Transverse colon (tissue), 4 donors: ENCODE results near the gene NLE1. TPM values are rescaled to one million over a fixed set of nuclear protein-coding genes. Genes with fewer than 3 reads are reported as not detected.

Experiments used
- DNase-seq: peaks from one replicate; pipeline ENCODE4 v3.0.0-alpha.2; 2019
- H3K27ac ChIP-seq, 4 donors: fragments of 200-600 bp; sonication (generic); 2 replicates each; pipeline ENCODE4 v1.5.1; 2016 to 2018; ENCODE audit warnings: inconsistent platforms in 4 of 4
- H3K27me3 ChIP-seq: fragments of 200-600 bp; sonication (generic); 2 replicates; pipeline ENCODE4 v1.5.1; 2017; ENCODE audit warnings: inconsistent platforms
- H3K36me3 ChIP-seq, 4 donors: fragments of 200-600 bp; sonication (generic); 2 replicates each; pipeline ENCODE4 v1.5.1; 2017 to 2019; ENCODE audit warnings: inconsistent platforms in 4 of 4
- H3K4me1 ChIP-seq, 4 donors: fragments of 200-600 bp; sonication (generic); 2 replicates each; pipeline ENCODE4 v1.5.1; 2017 to 2020; ENCODE audit warnings: inconsistent platforms in 4 of 4
- H3K4me3 ChIP-seq, 4 donors: fragments of 200-600 bp; sonication (generic); 1 replicate in 1 of 4; 2 replicates in 3 of 4; pipeline versions ENCODE4 v1.5.1 to v1.6.1; 2017 to 2019; ENCODE audit warnings: inconsistent platforms in 4 of 4
- H3K9me3 ChIP-seq, 2 donors: fragments of 200-600 bp; sonication (generic); 2 replicates each; pipeline ENCODE4 v1.5.1; 2017 to 2019; ENCODE audit warnings: inconsistent platforms in 2 of 2
- CTCF ChIP-seq, 5 experiments: fragments of 200-600 bp in 3 of 5; fragments of 450-650 bp in 2 of 5; sonication (generic) in 3 of 5; IDR thresholded peaks; 1 replicate in 2 of 5; 2 replicates in 3 of 5; pipeline ENCODE4 v1.5.1; 2016 to 2017; ENCODE audit warnings: antibody characterized with exemption in 5 of 5, inconsistent platforms in 3 of 5, mild to moderate bottlenecking in 2 of 5, moderate library complexity in 1 of 5
- EP300 ChIP-seq: sonication (generic); formaldehyde crosslinking; IDR thresholded peaks from one replicate; pipeline ENCODE4 v1.6.1; 2017; ENCODE audit warnings: antibody characterized with exemption, low read depth
- POLR2A ChIP-seq: fragments of 450-650 bp; IDR thresholded peaks from one replicate; pipeline ENCODE4 v1.6.1; 2016; ENCODE audit warnings: antibody characterized with exemption, mild to moderate bottlenecking, moderate library complexity
- POLR2AphosphoS5 ChIP-seq, 3 donors: sonication (generic); formaldehyde crosslinking; IDR thresholded peaks; one replicate each; pipeline ENCODE4 v1.6.1; 2016; ENCODE audit warnings: antibody characterized with exemption in 3 of 3
- WGBS, 2 donors: methylation state at CpG; one replicate each; pipeline ENCODE4 v1.1.5; 2018; ENCODE audit warnings: low coverage in 1 of 2; 5-methylcytosine and 5-hydroxymethylcytosine counted together
- in situ Hi-C, 4 donors: fragments of 200-750 bp; cut with MboI; loops; one replicate each; pipeline versions ENCODE4 v1.15.0 to v1.15.1; 2017; ENCODE audit warnings: low sequenced_read_pairs in 3 of 4, low pct_ligation_motif_present in 1 of 4, low pct_unique_long_range_greater_than_20kb in 1 of 4
- intact Hi-C: fragments of 100-400 bp; cut with DNase I; formaldehyde crosslinking; loops from one replicate; pipeline ENCODE4 v1.15.1; 2023; ENCODE audit warnings: low total_unique reads
- total RNA-seq, 4 donors: library from RNA; depleted of rRNA; stranded (reverse); fragments of >200 nt; gene quantifications; one replicate each; pipeline ENCODE4 v1.1.0, GENCODE V29; 2016

Gene NLE1
- total RNA-seq, 4 donors from 2014 or later = 4.0 to 13.2 (median 6.9) TPM

DNA sequence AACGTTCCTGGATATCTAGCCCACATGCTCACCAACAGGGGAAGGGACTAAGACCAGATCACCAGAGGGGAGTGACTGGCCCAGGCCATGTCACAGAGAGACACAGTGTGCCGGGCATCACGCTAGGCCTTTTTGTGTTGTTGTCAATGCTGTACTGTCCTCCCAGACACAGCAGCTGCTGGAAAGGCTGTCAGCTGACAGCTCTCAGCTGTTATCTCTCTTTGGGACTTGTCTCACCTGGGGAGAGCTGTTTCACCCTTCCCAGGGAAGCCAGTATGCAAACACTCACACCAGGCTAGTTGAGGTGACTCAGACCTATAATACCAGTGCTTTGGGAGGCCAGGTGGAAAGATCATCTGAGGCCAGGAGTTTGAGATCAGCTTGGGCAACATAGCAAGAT, 24.9 kb upstream of the NLE1 start:
- Histone ChIP-seq H3K27ac (no peak overlapping the region), H3K4me3 (no peak overlapping the region), H3K4me1 (no peaks in the 10 kb centered on the region), H3K36me3 (no peaks in the 10 kb centered on the region), H3K27me3 (no peaks in the 10 kb centered on the region), H3K9me3 (no peaks in the 10 kb centered on the region)
- 49% methylated on average over 3 of the region's 3 CpGs; no CpG with 5 or more reads in 1 of the 2 donors for WGBS, 2 donors
- intact Hi-C loops = no loop called here
- in situ Hi-C loops = loop anchor here in 3 of 4 donors (10.0 to 25.0 kb wide), 3 partner anchors 368 to 570 kb away; partner anchors contain the start of genes SLFN12L (in 3 of the 3) and RASL10B (in 1 of the 3)
- no peak for DNase-seq
- no peak for TF ChIP-seq POLR2A
- TF ChIP-seq EP300 = no peak
- no peak for TF ChIP-seq POLR2AphosphoS5 (IDR thresholded peaks at IDR 0.05)
- no peak for TF ChIP-seq CTCF (IDR thresholded peaks at IDR 0.05)

DNA sequence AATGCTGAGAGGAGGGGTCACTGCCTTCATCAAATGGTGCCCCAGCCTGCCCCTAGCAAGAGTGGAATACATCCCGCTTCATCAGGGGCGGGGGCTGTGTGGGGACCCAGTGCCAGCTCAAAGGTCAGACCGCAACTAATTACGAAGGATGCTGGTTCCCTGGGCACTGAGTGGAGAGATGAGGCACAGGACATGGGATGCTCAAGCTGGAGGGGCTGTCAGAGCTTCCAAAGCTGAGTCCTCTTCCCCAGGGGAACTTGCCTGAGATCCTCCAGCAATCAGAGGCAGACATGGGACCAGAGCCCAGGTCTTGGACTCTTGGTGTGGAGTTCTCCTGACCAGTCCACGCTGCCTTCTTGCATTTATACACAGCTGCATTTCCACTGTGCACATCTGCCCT, 24.4 kb upstream of the NLE1 start:
- intact Hi-C loops = no loop called here
- Histone ChIP-seq H3K9me3 (no peaks in the 10 kb centered on the region), H3K4me3 (no peak overlapping the region), H3K36me3 (no peaks in the 10 kb centered on the region), H3K4me1 (no peaks in the 10 kb centered on the region), H3K27me3 (no peaks in the 10 kb centered on the region), H3K27ac (no peak overlapping the region)
- in situ Hi-C loops = loop anchor here in 3 of 4 donors (10.0 to 25.0 kb wide), 3 partner anchors 368 to 571 kb away; partner anchors contain the start of genes SLFN12L (in 3 of the 3) and RASL10B (in 1 of the 3)
- WGBS, 2 donors = 47% methylated on average over 5 of the region's 5 CpGs; no CpG with 5 or more reads in 1 of the 2 donors
- TF ChIP-seq POLR2A = no peak
- no peak for TF ChIP-seq EP300
- no peak for TF ChIP-seq POLR2AphosphoS5 (IDR thresholded peaks at IDR 0.05)
- no peak for TF ChIP-seq CTCF (IDR thresholded peaks at IDR 0.05)
- DNase-seq = no peak

GRCh38 chr17:35164716-35165115, 22.6 kb upstream of the NLE1 start:
- TF ChIP-seq POLR2AphosphoS5 (IDR thresholded peaks at IDR 0.05) (no peak), EP300 (no peak)
- WGBS, 2 donors = 73 to 80% methylated on average over 1 to 5 of the region's 5 CpGs
- no peaks in the 10 kb centered on the region for H3K4me1 ChIP-seq
- no peak overlapping the region for H3K27ac ChIP-seq
- H3K4me3 ChIP-seq = no peak overlapping the region
- no peaks in the 10 kb centered on the region for H3K9me3 ChIP-seq
- intact Hi-C loops = no loop called here
- no peak for DNase-seq
- no peaks in the 10 kb centered on the region for H3K36me3 ChIP-seq
- in situ Hi-C loops = loop anchor here in 3 of 4 donors (10.0 to 25.0 kb wide), 3 partner anchors 370 to 573 kb away; partner anchors contain the start of genes SLFN12L (in 3 of the 3) and RASL10B (in 1 of the 3)
- H3K27me3 ChIP-seq = no peaks in the 10 kb centered on the region

GRCh38 chr17:35163886-35164285, 21.8 kb upstream of the NLE1 start:
- WGBS, 2 donors = 94% methylated on average over 7 of the region's 7 CpGs; no CpG with 5 or more reads in 1 of the 2 donors
- Histone ChIP-seq H3K4me3 (no peak overlapping the region), H3K27ac (no peak overlapping the region), H3K36me3 (no peaks in the 10 kb centered on the region), H3K27me3 (no peaks in the 10 kb centered on the region), H3K9me3 (no peaks in the 10 kb centered on the region), H3K4me1 (no peaks in the 10 kb centered on the region)
- intact Hi-C loops = no loop called here
- in situ Hi-C loops = loop anchor here in 3 of 4 donors (10.0 to 25.0 kb wide), 3 partner anchors 371 to 573 kb away; partner anchors contain the start of genes SLFN12L (in 3 of the 3) and RASL10B (in 1 of the 3)
- no peak for TF ChIP-seq POLR2AphosphoS5 (IDR thresholded peaks at IDR 0.05)
- no peak for TF ChIP-seq CTCF (IDR thresholded peaks at IDR 0.05)
- TF ChIP-seq POLR2A = no peak
- TF ChIP-seq EP300 = no peak
- no peak for DNase-seq

DNA sequence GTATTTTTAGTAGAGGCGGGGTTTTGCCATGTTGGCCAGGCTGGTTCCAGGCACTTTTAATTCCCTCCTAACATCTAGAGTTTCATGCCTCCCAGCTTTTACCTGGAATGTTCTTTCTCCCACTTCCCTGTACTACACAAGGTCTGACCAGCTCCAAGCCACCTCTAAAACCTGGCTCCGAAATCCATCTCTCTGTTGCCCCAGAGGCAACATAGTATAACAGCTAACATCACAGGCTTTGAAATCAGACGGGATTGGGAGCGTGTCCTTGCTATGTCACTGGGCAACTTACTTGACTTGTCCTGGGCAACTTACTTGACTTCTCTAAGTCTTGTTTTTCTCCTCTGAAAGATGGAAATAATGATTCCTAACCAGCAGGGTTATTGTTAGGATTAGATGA, 20.7 kb upstream of the NLE1 start:
- 83 to 87% methylated on average over 3 to 4 of the region's 4 CpGs for WGBS, 2 donors
- Histone ChIP-seq H3K4me1 (no peaks in the 10 kb centered on the region), H3K4me3 (no peak overlapping the region), H3K36me3 (no peaks in the 10 kb centered on the region), H3K27me3 (no peaks in the 10 kb centered on the region), H3K9me3 (no peaks in the 10 kb centered on the region), H3K27ac (no peak overlapping the region)
- TF ChIP-seq POLR2A (no peak), POLR2AphosphoS5 (IDR thresholded peaks at IDR 0.05) (no peak), CTCF (IDR thresholded peaks at IDR 0.05) (no peak), EP300 (no peak)
- in situ Hi-C loops = loop anchor here in 3 of 4 donors (10.0 to 25.0 kb wide), 3 partner anchors 372 to 575 kb away; partner anchors contain the start of genes SLFN12L (in 3 of the 3) and RASL10B (in 1 of the 3)
- no peak for DNase-seq
- intact Hi-C loops = no loop called here
